G401 (cell line): ENCODE measurements around the gene DECR2. TPM values are rescaled to one million over a fixed set of nuclear protein-coding genes. Genes with fewer than 3 reads are reported as not detected.
"Not testable (repeated sequence)": the region's sequence is repeated elsewhere in the genome, so short reads cannot be mapped to it uniquely, and the experiment has no call there.

Experiments
- DNase-seq: peaks from one replicate; pipeline ENCODE4 v3.0.0-alpha.2; 2015; ENCODE audit warnings: low spot score
- in situ Hi-C: cut with HindIII; loops from 2 replicates; pipeline ENCODE4 v1.10.0; 2016; ENCODE audit warnings: low sequenced_read_pairs, mixed read lengths
- total RNA-seq: library from RNA; depleted of rRNA; stranded (reverse); fragments of >200 nt; shearing (Covaris generic); gene quantifications from 2 replicates; pipeline ENCODE4 v1.2.3, GENCODE V29; 2014

The DECR2 gene
- total RNA-seq, 1 experiment from 2014 or later, result 13.0 TPM

DNA sequence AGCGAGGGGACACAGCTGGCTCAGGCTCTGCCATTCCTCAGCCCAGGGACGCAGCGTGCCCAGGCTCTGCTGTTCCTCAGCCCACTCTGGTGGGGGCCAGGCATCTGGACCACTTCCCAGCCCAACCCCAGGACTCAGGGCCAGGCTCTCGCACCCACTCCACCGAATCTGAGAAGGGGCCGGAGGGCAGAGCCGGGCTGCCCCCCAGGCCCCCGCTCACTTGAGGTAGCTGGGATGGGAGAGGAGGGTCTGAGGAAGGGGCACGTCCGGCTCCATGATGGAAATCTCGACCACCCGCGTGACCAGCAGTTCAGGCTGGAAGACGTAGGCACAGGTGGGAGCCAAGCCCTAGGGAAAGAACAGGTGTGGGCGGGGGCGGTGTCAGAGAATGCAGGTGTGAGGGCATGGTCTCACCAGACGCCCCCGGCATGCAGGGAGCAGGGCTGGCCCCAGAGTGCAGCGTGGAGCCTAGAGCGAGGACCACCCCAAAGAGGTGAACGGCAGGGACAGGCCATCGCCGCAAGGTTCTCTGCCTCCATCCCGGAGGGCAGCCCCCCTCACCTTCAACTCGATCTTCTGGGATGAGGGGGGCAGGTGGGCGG is 24.8 kb upstream of the DECR2 start:
- in situ Hi-C loops, result no loop called here
- DNase-seq, result no peak

DNA sequence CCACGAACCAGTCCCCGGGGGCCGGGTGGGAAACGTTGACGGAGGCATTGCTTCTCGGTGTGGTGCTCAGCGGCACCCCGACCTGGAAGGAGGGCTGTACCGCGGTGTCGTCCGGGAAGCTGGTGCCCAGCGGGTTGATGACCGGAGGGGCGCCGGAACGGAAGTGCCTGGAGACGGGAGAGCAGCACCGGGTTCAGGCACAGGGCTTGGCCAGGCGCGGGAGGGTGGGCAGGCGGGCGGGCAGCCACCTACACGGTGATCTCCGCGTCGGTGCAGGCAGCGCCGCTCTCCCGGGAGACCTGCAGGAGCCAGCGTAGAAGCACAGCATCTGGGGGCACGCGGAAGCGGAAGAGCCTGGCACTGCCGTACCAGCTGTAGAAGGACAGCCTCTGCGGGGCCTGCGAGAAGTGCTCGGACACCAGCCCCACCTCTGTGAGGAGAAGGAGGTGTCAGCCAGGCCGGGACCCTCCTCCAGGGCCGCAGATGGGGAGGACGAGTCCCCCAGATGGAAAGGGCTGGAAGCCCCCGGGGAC is 24.2 kb upstream of the DECR2 start:
- DNase-seq, result no peak
- in situ Hi-C loops, result no loop called here

DNA sequence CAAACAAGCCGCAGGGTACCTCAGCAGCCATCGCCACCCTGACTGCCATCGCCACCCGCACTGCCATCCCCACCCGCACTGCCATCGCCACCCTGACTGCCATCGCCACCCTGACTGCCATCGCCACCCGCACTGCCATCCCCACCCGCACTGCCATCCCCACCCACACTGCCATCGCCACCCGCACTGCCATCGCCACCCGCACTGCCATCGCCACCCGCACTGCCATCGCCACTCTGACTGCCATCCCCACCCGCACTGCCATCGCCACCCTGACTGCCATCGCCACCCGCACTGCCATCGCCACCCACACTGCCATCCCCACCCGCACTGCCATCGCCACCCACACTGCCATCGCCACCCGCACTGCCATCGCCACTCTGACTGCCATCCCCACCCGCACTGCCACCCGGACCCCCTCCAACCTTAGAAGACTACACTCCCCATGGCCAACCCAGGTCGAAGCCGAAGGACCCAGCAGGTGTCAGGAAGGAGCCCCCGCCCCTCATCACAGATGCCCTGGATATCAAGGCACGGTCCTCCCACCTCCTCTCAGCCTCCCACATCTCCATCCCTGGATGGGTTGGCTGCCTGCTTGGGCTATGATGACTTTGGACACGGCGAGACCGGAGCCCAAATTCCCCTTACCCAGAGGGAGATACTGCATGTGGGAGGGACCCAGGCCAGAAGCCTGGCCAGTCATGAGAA is 23.4 kb upstream of the DECR2 start:
- DNase-seq, in situ Hi-C loops: not testable (repeated sequence)

DNA sequence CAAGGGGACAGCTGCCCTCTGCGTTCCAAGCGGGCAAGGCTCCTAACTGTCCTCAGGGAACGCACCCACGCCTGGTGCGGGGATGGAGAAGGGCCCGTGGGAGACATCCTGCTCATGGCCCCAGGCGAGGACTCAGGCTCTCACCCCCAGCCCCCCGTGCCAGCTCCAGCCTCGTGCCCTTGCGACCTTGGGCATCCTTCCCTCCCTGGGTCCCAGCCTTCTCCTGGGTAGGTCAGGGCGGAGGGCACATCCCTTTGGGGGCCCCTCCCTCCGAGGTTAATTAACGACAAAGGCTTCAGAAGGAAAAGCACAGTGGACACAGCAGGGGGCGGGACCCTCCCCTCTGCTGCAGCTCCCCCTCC is 22.9 kb upstream of the DECR2 start:
- no peak for DNase-seq

DNA sequence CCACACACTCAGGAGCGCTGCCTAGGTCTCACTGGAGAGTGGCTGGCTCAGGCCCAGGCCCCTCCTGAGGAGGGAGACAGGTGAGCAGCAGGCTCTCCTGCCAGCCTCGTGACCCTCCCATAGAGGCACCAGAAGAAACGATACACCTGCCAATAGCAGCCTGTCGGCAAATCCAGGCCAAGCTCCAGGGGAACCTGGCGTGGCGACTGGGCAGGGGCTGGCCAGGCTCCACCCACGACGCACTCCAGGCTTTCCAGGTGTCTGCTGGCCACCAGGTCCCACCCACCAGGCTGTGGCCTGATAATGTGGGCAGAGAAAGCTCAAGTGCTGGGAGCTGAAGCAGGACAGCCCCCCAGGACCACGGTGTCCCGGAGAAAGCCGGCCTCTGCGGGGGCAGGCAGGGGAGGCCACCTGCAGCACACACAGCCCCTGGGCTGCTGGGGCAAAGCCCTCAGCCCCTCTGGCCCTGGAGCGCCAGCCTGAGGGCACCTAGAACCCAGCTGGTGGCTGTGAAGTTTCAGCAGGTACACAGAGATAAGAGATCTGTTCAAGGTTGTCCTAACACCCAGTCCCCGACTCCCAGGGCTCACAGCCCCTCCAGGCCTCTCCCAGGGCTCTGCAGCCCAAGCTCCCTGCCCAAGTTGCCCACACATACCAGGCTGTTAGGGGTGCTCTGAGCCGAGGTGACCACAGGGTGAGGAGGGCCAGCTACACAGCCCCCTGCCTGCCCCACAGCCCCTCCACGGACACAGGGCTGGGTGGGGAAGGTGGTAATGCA is 22.3 kb upstream of the DECR2 start:
- in situ Hi-C loops, result no loop called here
- peak; percentile 91 for DNase-seq

More for the DNA sequence above, 22.9 kb upstream of the DECR2 start:
- in situ Hi-C loops, result no loop called here

DNA sequence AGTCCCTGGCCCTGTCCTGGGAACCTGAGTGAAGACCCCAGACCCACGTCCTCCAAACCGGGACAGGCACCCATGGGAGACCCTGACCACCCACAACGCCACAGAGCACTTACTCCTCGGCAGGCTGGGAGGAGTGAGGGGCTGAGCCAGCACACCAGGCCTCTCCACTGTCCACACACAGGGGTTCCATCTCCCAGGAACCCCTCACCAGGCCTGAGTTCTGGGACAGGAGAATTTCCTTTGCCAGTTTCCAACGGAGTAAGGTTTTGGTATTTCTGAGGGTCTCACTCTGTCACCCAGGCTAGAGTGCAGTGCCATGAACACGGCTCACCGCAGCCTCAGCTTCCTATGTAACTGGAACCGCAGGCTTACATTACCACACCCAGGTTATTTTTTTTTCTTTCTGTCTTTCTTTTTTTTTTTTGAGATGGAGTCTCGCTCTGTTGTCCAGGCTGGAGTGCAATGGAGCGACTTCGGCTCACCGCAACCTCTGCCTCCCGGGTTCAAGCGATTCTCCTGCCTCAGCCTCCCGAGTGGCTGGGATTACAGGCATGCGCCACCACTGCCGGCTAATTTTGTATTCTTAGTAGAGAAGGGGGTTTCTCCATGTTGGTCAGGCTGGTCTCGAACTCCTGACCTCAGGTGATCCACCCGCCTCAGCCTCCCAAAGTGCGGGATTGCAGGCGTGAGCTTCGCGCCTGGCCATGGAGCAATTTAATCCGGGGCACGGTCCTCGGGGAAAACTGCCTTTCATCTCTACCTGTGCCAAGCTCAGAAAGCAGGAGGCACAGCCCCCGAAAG is 21.5 kb upstream of the DECR2 start:
- in situ Hi-C loops, result no loop called here
- DNase-seq, result no peak

DNA sequence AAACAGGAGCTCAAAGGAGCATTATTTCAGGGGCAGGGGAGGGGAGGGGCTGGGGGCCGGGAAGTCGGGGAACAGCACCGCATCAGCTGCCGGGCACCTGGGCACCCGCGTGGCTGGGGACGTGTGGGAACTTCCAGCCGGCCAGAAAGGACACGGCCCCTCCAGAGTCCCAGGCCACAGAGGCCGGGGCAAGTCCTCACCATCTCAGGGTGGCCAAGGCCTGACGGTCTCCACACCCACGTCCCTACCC is 21.0 kb upstream of the DECR2 start:
- no peak for DNase-seq
- in situ Hi-C loops, result no loop called here

DNA sequence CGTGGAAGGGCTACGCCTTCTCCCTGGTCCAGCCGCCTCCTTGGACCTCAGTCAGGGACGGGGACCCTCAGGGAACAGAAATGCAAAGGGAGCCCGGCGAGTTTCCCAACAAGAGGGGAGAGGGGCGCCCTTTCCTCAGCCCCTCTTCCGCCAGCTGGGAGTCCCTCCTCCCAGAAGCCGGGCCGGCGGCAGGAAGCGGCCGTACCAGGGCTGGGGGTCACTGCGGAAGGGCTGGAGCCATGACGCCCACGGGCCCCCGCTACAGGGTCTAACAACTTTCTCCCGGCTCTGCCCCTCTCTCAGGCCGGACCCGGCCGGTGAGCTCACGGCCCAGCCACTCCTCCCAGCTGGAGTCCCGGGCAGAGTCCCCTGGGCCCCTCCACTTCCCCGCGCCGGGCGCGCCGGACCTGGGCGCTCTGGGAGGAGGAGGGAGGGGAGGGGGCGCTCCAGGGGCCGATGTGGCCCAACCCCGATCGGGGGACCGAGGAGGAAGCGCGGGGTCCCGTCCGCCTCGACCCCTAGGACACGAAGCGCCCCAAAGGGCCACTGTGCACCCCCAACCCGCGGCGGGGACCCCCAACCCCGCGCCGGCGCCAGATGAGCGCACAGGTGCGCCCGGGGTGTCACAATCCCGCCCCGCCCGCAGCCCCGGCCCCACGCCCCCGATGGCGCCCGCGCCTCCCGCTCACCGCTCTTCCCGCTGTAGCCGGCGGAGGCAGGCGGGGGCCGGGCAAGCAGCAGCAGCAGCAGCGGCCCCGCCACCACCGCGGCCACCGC is 20.5 kb upstream of the DECR2 start:
- no peak for DNase-seq
- in situ Hi-C loops, result no loop called here

DNA sequence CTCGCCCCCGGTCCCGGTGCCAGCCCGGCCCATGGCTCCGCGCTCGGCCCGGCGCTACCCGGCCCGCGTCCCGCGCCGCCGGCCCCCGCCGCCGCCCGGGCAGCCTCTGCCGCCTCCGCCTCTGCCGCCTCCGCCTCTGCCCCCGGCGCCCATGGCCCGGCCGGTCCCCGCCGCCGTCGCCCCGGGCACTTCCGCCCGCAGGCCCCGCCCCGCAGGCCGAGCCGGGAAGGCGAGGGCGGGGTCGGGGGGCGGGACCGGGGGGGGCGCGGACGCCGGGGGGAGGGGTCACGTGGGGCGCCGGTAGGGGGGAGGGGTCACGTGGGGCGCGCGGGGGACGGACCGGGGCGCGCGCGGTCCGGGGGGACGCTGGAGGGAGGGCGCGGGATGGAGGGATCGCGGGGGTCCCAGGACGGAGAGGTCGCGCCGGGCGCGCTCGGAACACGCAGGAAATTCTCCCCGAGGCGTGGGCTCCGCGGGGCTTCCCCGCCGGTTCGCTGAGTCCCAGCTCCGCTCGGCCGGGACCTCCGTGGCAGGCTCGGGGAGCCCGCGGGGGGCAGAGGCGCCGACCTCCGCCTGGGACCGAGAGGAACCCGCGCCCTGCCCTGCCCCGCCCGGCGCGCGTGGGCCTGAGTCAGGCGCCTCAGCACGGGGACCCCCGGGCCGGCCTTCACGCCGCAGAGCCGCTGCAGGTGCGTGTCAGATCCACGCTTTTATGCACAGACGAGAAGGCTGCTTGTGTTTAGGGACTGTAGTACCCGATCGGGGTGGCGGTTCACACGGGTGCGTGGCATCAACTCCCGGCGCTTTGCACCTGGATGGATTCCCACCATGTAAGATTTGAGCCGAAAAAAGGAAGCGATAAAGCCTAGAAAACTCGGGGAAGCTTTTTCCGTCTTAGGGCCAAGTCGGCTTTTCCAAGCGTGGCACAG is 19.6 kb upstream of the DECR2 start, which contains the start of gene PGAP6:
Gene PGAP6 (minus strand): TSS at position 190 of the 929 bp plus-strand sequence. CDS start 157 bp downstream, at position 33.
- in situ Hi-C loops, result no loop called here
- peak; percentile 67 for DNase-seq

DNA sequence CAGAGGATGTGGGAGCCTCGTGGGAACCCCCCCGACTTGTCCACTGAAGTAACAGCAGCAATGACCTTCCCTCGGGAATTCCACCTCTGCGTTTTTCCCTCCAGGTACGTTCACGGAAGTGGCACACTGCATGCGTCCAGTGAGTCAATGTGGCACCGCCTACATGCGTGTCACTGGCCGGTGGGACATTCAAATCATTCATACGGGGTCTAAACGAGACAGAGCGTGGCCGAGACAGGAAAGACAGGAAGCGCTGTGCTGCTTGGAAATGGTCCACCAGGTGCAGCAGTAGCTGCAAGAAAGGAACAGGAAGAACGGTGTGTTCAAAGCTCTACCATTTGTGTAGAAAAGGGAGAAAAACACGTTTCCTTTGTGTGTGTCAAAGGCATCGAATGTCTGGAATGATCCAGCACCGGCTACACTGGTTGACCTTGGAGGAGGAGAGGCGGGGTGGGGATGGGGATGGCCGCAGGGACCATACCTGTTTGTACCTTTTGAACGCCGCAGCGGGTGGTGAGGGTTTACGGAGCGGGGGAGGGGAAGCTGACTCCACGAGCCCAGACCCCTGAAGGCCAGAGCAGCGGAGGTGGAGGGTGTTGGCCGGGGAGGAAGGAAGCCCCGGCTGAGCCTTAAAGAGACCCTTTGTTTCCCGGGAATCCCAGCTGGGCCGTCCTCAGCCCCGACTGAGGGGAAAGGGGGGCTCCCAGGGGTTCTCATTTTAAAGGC is 18.2 kb upstream of the DECR2 start:
- in situ Hi-C loops, result no loop called here
- DNase-seq, result peak; percentile 52

DNA sequence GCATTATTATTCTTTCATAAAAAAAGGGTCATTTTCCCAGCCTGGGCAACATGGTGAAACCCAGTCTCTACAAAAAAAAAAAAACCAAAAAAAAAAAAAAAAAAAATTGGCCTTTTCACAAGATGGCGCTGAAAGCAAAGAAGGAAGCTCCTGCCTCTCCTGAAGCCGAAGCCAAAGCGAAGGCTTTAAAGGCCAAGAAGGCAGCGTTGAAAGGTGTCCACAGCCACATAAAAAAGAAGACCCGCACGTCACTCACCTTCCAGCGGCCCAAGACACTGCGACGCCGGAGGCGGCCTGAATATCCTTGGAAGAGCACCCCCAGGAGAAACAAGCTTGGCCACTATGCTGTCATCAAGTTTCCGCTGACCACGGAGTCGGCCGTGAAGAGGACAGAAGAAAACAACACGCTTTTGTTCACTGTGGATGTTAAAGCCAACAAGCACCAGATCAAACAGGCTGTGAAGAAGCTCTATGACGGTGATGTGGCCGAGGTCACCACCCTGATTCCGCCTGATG is 15.0 kb upstream of the DECR2 start:
- in situ Hi-C loops, result no loop called here
- peak; percentile 63 for DNase-seq

DNA sequence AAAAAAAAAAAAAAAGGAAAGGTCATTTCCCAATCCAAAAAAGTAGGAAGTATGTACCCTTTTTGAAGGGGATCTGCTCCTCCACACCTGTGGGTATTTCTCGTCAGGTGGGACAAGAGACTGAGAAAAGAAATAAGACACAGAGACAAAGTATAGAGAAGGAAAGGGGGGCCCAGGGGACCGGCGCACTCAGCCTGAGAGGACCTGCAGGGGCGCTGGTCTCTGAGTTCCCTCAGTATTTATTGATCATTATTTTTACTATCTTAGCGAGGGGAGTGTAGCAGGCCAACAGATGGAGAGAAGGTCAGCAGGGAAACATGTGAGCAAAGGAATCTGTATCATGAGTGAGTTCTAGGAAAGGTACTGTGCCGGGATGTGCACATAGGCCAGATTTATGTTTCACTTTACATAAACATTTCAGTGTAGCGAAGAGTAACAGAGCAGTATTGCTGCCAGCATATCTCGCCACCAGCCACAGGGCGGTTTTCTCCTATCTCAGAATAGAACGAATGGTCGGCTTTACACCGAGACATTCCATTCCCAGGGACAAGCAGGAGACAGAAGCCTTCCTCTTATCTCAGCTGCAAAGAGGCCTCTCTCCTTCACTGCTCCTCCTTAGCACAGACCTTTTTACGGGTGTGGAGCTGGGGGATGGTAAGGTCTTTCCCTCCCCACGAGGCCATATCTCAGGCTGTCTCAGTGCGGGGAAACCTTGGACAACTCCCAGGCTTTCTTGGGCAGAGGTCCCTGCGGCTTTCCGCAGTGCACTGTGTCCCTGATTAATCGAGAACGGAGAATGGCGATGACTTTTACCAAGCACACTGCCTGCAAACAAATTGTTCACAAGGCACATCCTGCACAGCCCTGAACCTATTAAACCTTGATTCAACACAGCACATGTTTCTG is 13.7 kb upstream of the DECR2 start:
- peak; percentile 70 for DNase-seq
- in situ Hi-C loops, result not testable (repeated sequence)

DNA sequence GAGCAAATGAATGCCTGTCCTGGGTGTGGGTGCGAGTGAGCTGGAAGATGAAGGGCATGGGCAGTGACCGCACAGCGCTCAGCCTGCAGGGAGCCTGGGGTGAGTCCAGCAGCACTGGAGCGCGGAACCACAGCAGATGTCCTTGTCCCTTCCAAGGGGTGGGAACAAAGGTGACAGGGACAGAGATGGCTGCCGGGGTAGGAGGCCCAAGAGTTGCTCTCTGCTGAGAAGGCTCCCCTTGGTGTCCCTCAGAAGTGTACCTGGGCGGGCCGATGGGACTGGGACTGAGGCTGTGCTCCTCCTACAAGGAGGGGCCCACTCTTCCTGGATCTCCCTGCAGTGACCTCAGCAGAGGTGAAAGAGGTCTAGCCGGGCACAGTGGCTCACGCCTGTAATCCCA is 12.3 kb upstream of the DECR2 start:
- in situ Hi-C loops, result no loop called here
- DNase-seq, result peak; percentile 42

DNA sequence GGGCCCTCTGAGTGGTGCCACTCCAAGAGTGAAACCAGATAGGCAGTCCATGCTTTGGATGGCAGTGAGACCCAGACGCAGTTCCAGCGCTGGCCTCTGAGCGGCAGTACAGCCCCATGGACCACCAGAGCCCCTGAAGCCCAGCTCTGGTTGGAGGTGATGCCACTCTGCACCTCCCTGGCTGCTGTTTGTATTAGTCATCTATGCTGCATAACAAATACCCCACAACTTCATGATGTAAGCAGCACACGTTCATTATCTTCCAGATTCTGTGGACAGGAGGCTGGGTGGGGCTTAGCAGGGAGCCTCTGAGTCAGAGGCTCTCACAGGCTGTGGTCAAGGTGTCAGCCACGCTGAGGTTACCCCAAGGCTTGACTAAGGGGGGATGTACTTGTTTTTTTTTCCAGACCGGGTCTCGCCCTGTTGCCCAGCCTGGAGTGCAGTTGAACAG is 9.8 kb upstream of the DECR2 start:
- in situ Hi-C loops, result no loop called here
- peak; percentile 49 for DNase-seq

DNA sequence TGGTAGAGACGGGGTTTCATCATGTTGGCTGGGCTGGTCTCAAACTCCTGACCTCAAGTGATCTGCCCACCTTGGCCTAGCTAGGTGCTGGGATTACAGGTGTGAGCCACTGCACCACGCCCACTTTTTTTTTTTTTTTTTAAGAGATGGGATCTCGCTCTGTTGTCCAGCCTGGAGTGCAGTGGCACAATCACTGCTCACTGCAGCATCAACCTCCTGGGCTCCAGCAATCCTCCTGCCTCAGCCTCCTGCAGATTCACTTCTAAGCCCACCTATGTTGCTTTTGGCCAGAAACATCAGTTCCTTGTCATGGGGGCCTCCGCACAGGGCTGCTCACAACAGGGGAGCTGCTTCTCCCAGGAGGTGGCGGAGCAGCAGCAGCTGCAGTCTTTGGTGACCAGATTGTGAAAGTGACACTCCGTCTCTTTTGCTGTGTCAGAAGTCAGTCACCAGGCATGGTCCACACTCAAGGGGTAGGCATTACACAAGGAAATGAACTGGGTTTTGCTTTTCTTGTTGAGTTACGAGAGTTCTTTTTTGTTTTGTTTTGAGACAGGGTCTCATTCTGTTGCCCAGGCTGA is 9.1 kb upstream of the DECR2 start:
- no peak for DNase-seq
- in situ Hi-C loops, result no loop called here

DNA sequence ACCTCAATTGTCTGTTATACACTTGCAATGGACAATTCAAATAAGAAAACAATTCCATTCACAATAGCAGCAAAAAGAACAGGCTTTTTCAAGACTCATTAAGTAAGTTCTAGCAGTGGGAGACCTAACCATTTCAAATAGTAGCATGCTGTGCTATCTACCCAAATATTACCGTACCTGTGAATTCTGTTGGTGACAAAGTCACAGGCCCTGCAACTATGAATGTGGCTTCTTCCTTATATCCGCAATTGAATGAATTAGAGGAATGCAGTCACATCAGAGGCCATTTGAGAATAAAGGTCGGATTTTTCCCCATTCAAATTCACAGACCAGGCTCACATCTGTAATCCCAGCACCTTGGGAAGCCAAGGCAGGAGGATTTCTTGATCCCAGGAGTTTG is 5.5 kb upstream of the DECR2 start:
- in situ Hi-C loops, result no loop called here
- DNase-seq, result no peak
